PC-3 (cell line): ENCODE measurements around the gene DMGDH. TPM values are rescaled to one million over a fixed set of nuclear protein-coding genes. Genes with fewer than 3 reads are reported as not detected.

Experiments used
- ATAC-seq: fragments of 200-7000 bp; cut with Tn5 transposase; 2 replicates; pipeline ENCODE4 v1.9.1; 2020; ENCODE audit warnings: mild to moderate bottlenecking, moderate library complexity
- BruUV-seq: library from RNA; stranded (reverse); fragments of 400-500 nt; replicated peaks from 2 replicates; lab custom pipeline; 2021; lab: Mats Ljungman, UMichigan
- CTCF ChIA-PET: fragments of 300-600 bp; sonication (Branson Sonifier 250); formaldehyde crosslinking; loops from one replicate; lab custom pipeline; 2022; ENCODE audit warnings: antibody characterized with exemption; lab: Charles Lee
- POLR2A ChIA-PET: fragments of 300-600 bp; sonication (Branson Sonifier 250); formaldehyde crosslinking; loops from one replicate; lab custom pipeline; 2022; ENCODE audit warnings: antibody characterized with exemption; ENCODE audit not compliant: unreplicated experiment; lab: Charles Lee
- DNase-seq: peaks from one replicate; pipeline ENCODE4 v3.0.0-alpha.2; 2015
- H2AFZ ChIP-seq: fragments of 300-600 bp; sonication (generic); 2 replicates; pipeline ENCODE4 v1.6.0; 2016; ENCODE audit warnings: antibody characterized with exemption, low read length
- H3F3A ChIP-seq: fragments of 300-600 bp; sonication (generic); one replicate; pipeline ENCODE4 v1.6.0; 2017; ENCODE audit warnings: antibody characterized with exemption, low read length, control low read depth, mild to moderate bottlenecking; ENCODE audit not compliant: unreplicated experiment
- H3K27ac ChIP-seq: fragments of 300-600 bp; sonication (generic); 2 replicates; pipeline ENCODE4 v1.5.1; 2016; ENCODE audit warnings: mild to moderate bottlenecking, low read length
- H3K27me3 ChIP-seq: fragments of 300-600 bp; sonication (generic); 2 replicates; pipeline ENCODE4 v1.6.1; 2016; ENCODE audit warnings: low read length, mixed read lengths
- H3K36me3 ChIP-seq: fragments of 300-600 bp; sonication (generic); 2 replicates; pipeline ENCODE4 v1.6.1; 2016; ENCODE audit warnings: low read depth, mixed run types, low read length, mixed read lengths
- H3K4me1 ChIP-seq: fragments of 300-600 bp; sonication (generic); 2 replicates; pipeline ENCODE4 v1.5.1; 2016; ENCODE audit warnings: low read length; ENCODE audit not compliant: insufficient read depth
- H3K4me2 ChIP-seq: fragments of 300-600 bp; sonication (generic); 2 replicates; pipeline ENCODE4 v1.6.0; 2016; ENCODE audit warnings: low read length
- H3K4me3 ChIP-seq: fragments of 300-600 bp; sonication (generic); 2 replicates; pipeline ENCODE4 v1.5.1; 2016; ENCODE audit warnings: mild to moderate bottlenecking, low read length, mixed read lengths
- H3K79me2 ChIP-seq: fragments of 300-600 bp; sonication (generic); 2 replicates; pipeline ENCODE4 v1.6.1; 2017; ENCODE audit warnings: low read length, mixed read lengths
- H3K9ac ChIP-seq: fragments of 300-600 bp; sonication (generic); 2 replicates; pipeline ENCODE4 v1.6.0; 2016; ENCODE audit warnings: mild to moderate bottlenecking, low read length
- H3K9me2 ChIP-seq: fragments of 300-600 bp; sonication (generic); replicated peaks from 2 replicates; pipeline ENCODE4 v1.6.1; 2016; ENCODE audit warnings: mixed run types, low read length, mixed read lengths
- H3K9me3 ChIP-seq: fragments of 300-600 bp; sonication (generic); 2 replicates; pipeline ENCODE4 v1.6.1; 2016; ENCODE audit warnings: low read length, mixed read lengths
- H4K20me1 ChIP-seq: fragments of 300-600 bp; sonication (generic); 2 replicates; pipeline ENCODE4 v1.6.1; 2016; ENCODE audit warnings: low read length, mixed read lengths
- EZH2 ChIP-seq: fragments of 300-600 bp; sonication (generic); IDR thresholded peaks from one replicate; pipeline ENCODE4 v1.6.1; 2017; ENCODE audit warnings: antibody characterized with exemption, mild to moderate bottlenecking, low read length; ENCODE audit not compliant: unreplicated experiment
- EZH2phosphoT487 ChIP-seq: fragments of 300-600 bp; sonication (generic); IDR thresholded peaks from 2 replicates; pipeline ENCODE4 v1.6.1; 2018; ENCODE audit warnings: mild to moderate bottlenecking, antibody characterized with exemption, low read length, borderline replicate concordance
- intact Hi-C: fragments of 100-400 bp; cut with micrococcal nuclease; formaldehyde crosslinking; loops from 2 replicates; pipeline ENCODE4 v1.9.0; 2023
- total RNA-seq: library from RNA; depleted of rRNA; stranded (reverse); fragments of >200 nt; gene quantifications from 2 replicates; pipeline ENCODE4 v1.2.3, GENCODE V29; 2014
- TF ChIP-seq, protein P1 (sequence below): fragments of 300-600 bp; sonication (generic); conservative IDR thresholded peaks from 2 replicates; pipeline ENCODE4 v1.5.1; 2017; ENCODE audit warnings: antibody characterized with exemption, low read depth, mild to moderate bottlenecking, low read length

The DMGDH gene
- total RNA-seq, 1 experiment from 2014 or later: not detected

DNA sequence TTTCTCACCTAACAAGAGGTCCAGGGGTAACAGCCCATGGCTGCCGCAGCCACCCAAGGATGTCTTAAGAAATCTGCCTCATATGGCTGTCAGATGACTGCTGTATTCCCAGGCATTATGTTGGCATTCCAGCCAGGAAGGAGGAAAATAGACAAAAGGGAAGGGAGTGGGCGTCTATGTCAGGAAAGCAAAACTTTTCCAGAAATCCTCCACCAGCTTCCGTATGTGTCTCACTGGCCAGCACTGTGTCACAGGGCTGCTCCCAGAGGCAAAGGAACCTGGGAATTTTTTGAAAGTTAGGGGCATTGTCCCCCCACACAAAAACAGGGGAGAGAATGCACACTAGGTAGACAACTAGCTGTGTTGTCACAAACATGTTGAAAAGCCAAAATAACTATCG, 7.3 kb upstream of the DMGDH start:
- BruUV-seq: no TSS peak
- no peaks in the 10 kb centered on the region for H3K79me2 ChIP-seq
- H3K4me1 ChIP-seq: peaks cover 8% of the 10 kb centered on the region; the same call in 1 of the 2 replicates
- no peaks in the 10 kb centered on the region for H3F3A ChIP-seq
- no peaks in the 10 kb centered on the region for H3K36me3 ChIP-seq
- H3K9ac ChIP-seq: no peak overlapping the region
- H2AFZ ChIP-seq: no peak overlapping the region
- no peaks in the 10 kb centered on the region for H3K9me2 ChIP-seq
- no peaks in the 10 kb centered on the region for H4K20me1 ChIP-seq
- H3K9me3 ChIP-seq: 0 out of 2 replicates have a peak, but pooled peaks cover 4% of the 10 kb centered on the region
- no peak overlapping the region for H3K27ac ChIP-seq
- DNase-seq: no peak
- no peaks in the 10 kb centered on the region for H3K27me3 ChIP-seq
- no peak for ATAC-seq
- H3K4me2 ChIP-seq: no peak overlapping the region
- POLR2A ChIA-PET: no interaction called here
- no peak overlapping the region for H3K4me3 ChIP-seq
- CTCF ChIA-PET: no interaction called here
- intact Hi-C loops: no loop called here
- TF ChIP-seq EZH2phosphoT487: no peak
- TF ChIP-seq, protein P1, sequence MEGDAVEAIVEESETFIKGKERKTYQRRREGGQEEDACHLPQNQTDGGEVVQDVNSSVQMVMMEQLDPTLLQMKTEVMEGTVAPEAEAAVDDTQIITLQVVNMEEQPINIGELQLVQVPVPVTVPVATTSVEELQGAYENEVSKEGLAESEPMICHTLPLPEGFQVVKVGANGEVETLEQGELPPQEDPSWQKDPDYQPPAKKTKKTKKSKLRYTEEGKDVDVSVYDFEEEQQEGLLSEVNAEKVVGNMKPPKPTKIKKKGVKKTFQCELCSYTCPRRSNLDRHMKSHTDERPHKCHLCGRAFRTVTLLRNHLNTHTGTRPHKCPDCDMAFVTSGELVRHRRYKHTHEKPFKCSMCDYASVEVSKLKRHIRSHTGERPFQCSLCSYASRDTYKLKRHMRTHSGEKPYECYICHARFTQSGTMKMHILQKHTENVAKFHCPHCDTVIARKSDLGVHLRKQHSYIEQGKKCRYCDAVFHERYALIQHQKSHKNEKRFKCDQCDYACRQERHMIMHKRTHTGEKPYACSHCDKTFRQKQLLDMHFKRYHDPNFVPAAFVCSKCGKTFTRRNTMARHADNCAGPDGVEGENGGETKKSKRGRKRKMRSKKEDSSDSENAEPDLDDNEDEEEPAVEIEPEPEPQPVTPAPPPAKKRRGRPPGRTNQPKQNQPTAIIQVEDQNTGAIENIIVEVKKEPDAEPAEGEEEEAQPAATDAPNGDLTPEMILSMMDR: no peak
- no peak for TF ChIP-seq EZH2

DNA sequence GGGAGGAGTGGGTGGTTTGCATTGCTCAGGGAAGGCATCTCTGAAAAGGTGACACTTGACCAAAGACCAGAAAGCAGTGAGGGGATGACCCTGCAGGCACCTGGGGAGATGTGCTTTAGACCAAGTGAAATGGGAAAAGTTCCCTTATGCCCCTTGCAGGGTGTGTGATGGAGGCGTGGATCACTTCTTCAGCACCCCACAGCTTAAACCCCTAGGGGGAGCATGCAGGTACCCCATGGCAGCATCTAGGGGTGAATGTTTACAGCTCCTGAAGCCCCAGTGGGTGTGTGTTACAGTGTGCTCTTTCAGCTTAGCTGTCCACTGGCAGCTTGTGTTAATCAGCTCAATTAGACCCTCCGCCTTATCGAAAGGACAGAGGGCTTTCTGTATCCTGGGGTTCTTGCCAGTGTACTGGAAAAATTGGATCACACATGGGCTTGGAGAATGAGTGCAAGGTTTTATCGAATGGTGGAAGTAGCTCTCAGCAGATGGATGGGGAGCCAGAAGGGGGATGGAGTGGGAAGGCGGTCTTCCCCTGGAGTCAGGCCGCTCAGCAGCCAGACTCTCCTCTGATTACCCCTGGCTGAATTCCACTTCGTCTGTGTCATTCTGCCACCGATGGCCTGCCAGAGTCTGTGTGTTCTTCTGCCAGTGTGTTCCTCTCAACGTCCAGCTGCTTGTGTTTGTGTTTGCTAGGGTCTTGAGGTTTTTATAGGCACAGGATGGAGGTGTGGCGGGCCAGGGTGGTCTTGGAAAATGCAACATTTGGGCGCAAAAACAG, 6.4 kb upstream of the DMGDH start:
- no peaks in the 10 kb centered on the region for H3K79me2 ChIP-seq
- H3K9me2 ChIP-seq: no peaks in the 10 kb centered on the region
- no peak overlapping the region for H3K27ac ChIP-seq
- H4K20me1 ChIP-seq: no peaks in the 10 kb centered on the region
- H3K4me3 ChIP-seq: no peak overlapping the region
- no peaks in the 10 kb centered on the region for H3K36me3 ChIP-seq
- H3K4me2 ChIP-seq: no peak overlapping the region
- intact Hi-C loops: no loop called here
- H2AFZ ChIP-seq: no peak overlapping the region
- DNase-seq (no peak), ATAC-seq (no peak)
- ChIA-PET CTCF (no interaction called here), POLR2A (no interaction called here)
- no peak overlapping the region for H3K9ac ChIP-seq
- H3K9me3 ChIP-seq: 0 out of 2 replicates have a peak, but pooled peaks cover 4% of the 10 kb centered on the region
- H3F3A ChIP-seq: no peaks in the 10 kb centered on the region
- no peaks in the 10 kb centered on the region for H3K27me3 ChIP-seq
- peaks cover 8% of the 10 kb centered on the region; the same call in 1 of the 2 replicates for H3K4me1 ChIP-seq
- TF ChIP-seq, protein P1: no peak
- no peak for TF ChIP-seq EZH2
- no peak for TF ChIP-seq EZH2phosphoT487
- BruUV-seq: no TSS peak

DNA sequence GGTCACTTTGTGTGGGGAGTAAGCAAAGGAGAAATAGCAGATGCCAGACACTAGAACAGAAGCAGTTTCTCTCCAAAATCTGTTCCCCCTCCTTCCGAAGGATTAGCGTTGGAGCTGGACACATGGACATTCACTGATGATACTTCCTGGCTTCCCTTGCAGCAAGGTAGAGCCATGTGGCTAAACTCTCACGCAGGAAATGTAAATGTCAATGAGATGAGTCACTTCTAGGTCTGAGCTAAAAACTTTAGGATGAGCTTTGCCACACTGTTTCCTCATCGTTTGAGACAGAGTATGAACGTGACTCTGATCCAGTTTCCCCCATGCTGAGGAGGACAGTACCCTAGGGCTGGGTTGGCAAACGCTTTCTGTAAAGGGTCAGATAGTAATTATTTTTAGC, 5.2 kb upstream of the DMGDH start:
- DNase-seq (peak; percentile 64), ATAC-seq (peak; percentile 80)
- Histone ChIP-seq H4K20me1 (no peaks in the 10 kb centered on the region), H3K9me2 (no peaks in the 10 kb centered on the region), H2AFZ (peak overlapping the region; percentile 59), H3K79me2 (no peaks in the 10 kb centered on the region), H3K9ac (no peak overlapping the region), H3K36me3 (no peaks in the 10 kb centered on the region), H3K4me1 (peaks cover 8% of the 10 kb centered on the region; the same call in 1 of the 2 replicates), H3K4me2 (peak overlapping the region; percentile 11; the same call in 1 of the 2 replicates), H3F3A (no peaks in the 10 kb centered on the region), H3K4me3 (no peak overlapping the region), H3K27me3 (no peaks in the 10 kb centered on the region), H3K27ac (no peak overlapping the region), H3K9me3 (0 out of 2 replicates have a peak, but pooled peaks cover 4% of the 10 kb centered on the region)
- CTCF ChIA-PET: no interaction called here
- POLR2A ChIA-PET: no interaction called here
- intact Hi-C loops: no loop called here
- no TSS peak for BruUV-seq
- TF ChIP-seq EZH2 (no peak), EZH2phosphoT487 (no peak)
- TF ChIP-seq, protein P1: no peak
